GM23338 (cell line): ENCODE measurements around the gene MKRN2. TPM values are rescaled to one million over a fixed set of nuclear protein-coding genes. Genes with fewer than 3 reads are reported as not detected.

Experiments used
- ATAC-seq: fragments of 200-7000 bp; cut with Tn5 transposase; 3 replicates; pipeline ENCODE4 v1.9.1; 2020
- DNase-seq: peaks from one replicate; pipeline ENCODE4 v3.0.0-alpha.2; 2015; ENCODE audit warnings: low spot score
- H2AFZ ChIP-seq: fragments of 200-600 bp; sonication (generic); 2 replicates; pipeline ENCODE4 v1.8.0; 2016; ENCODE audit warnings: antibody characterized with exemption, mild to moderate bottlenecking, moderate library complexity
- H3F3A ChIP-seq: fragments of 200-600 bp; sonication (generic); replicated peaks from 2 replicates; pipeline ENCODE4 v1.8.0; 2017; ENCODE audit warnings: antibody characterized with exemption, mixed run types, low read depth
- H3K27ac ChIP-seq: fragments of 200-600 bp; sonication (generic); 2 replicates; pipeline ENCODE4 v1.6.1; 2016; ENCODE audit warnings: low read depth
- H3K27me3 ChIP-seq: fragments of 200-600 bp; sonication (generic); 2 replicates; pipeline ENCODE4 v1.8.0; 2016; ENCODE audit warnings: mild to moderate bottlenecking, mixed run types, moderate library complexity; ENCODE audit not compliant: insufficient read depth
- H3K36me3 ChIP-seq: fragments of 200-600 bp; sonication (generic); 2 replicates; pipeline ENCODE4 v1.8.0; 2016; ENCODE audit warnings: mild to moderate bottlenecking; ENCODE audit not compliant: insufficient read depth
- H3K4me1 ChIP-seq: fragments of 200-600 bp; sonication (generic); 2 replicates; pipeline ENCODE4 v1.8.0; 2016; ENCODE audit warnings: mild to moderate bottlenecking, moderate library complexity; ENCODE audit not compliant: insufficient read depth
- H3K4me2 ChIP-seq: fragments of 200-600 bp; sonication (generic); 2 replicates; pipeline ENCODE4 v1.7.1; 2017; ENCODE audit warnings: mixed run types
- H3K4me3 ChIP-seq: fragments of 200-600 bp; sonication (generic); 2 replicates; pipeline ENCODE4 v1.6.1; 2016; ENCODE audit warnings: mixed run types
- H3K79me2 ChIP-seq: fragments of 200-600 bp; sonication (generic); replicated peaks from 2 replicates; pipeline ENCODE4 v1.8.0; 2017; ENCODE audit warnings: mild to moderate bottlenecking; ENCODE audit not compliant: insufficient read depth
- H3K9me2 ChIP-seq: fragments of 200-600 bp; sonication (generic); 2 replicates; pipeline ENCODE4 v1.8.0; 2017; ENCODE audit not compliant: insufficient read depth
- H4K20me1 ChIP-seq: fragments of 200-600 bp; sonication (generic); replicated peaks from 2 replicates; pipeline ENCODE4 v1.8.0; 2017; ENCODE audit warnings: mild to moderate bottlenecking; ENCODE audit not compliant: insufficient read depth
- H3K27ac Mint-ChIP-seq: 2 replicates; pipeline ENCODE4 v1.8.0; 2020; ENCODE audit warnings: inconsistent platforms, mild to moderate bottlenecking, moderate library complexity, mixed read lengths
- H3K27me3 Mint-ChIP-seq: 3 replicates; pipeline ENCODE4 v1.8.0; 2022; ENCODE audit warnings: low read depth, mild to moderate bottlenecking, moderate library complexity, mixed read lengths, inconsistent platforms; ENCODE audit not compliant: insufficient read depth, poor library complexity
- H3K36me3 Mint-ChIP-seq: 3 replicates; pipeline ENCODE4 v1.8.0; 2021; ENCODE audit warnings: low read depth, mild to moderate bottlenecking, inconsistent platforms, moderate library complexity, mixed read lengths
- H3K4me1 Mint-ChIP-seq: 3 replicates; pipeline ENCODE4 v1.8.0; 2020; ENCODE audit warnings: mild to moderate bottlenecking, inconsistent platforms, mixed read lengths
- H3K4me3 Mint-ChIP-seq: 3 replicates; pipeline ENCODE4 v1.8.0; 2021; ENCODE audit warnings: moderate library complexity, mild to moderate bottlenecking, inconsistent platforms, mixed read lengths
- H3K9me3 Mint-ChIP-seq: 3 replicates; pipeline ENCODE4 v1.8.0; 2020; ENCODE audit warnings: moderate library complexity, mild to moderate bottlenecking, inconsistent platforms, mixed read lengths
- CREB1 ChIP-seq: fragments of 250-450 bp; sonication (Bioruptor Pico); IDR thresholded peaks from 2 replicates; pipeline ENCODE4 v1.5.0; 2020; ENCODE audit warnings: low read depth, mild to moderate bottlenecking, moderate library complexity
- CTCF ChIP-seq, 2 experiments: fragments of 200-600 bp in 1 of 2; sonication (generic) in 1 of 2; conservative IDR thresholded peaks; 2 replicates each; pipeline versions ENCODE4 v1.5.1 to v1.6.1; 2016 to 2017; ENCODE audit warnings: antibody characterized with exemption in 2 of 2, low read depth in 2 of 2, mild to moderate bottlenecking in 2 of 2, moderate library complexity in 1 of 2
- ETS1 ChIP-seq: IDR thresholded peaks from 2 replicates; pipeline ENCODE4 v1.6.1; 2016; ENCODE audit warnings: antibody characterized with exemption
- EZH2 ChIP-seq: fragments of 200-600 bp; sonication (generic); IDR thresholded peaks from one replicate; pipeline ENCODE4 v1.8.0; 2017; ENCODE audit warnings: antibody characterized with exemption, mild to moderate bottlenecking, low read depth; ENCODE audit not compliant: unreplicated experiment
- EZH2phosphoT487 ChIP-seq: fragments of 200-600 bp; sonication (generic); IDR thresholded peaks from one replicate; pipeline ENCODE4 v1.8.1; 2018; ENCODE audit warnings: antibody characterized with exemption; ENCODE audit not compliant: unreplicated experiment
- NANOG ChIP-seq: IDR thresholded peaks from 2 replicates; pipeline ENCODE4 v1.6.1; 2016; ENCODE audit warnings: antibody characterized with exemption, borderline replicate concordance
- POLR2AphosphoS5 ChIP-seq: IDR thresholded peaks from 2 replicates; pipeline ENCODE4 v1.6.1; 2016; ENCODE audit warnings: antibody characterized with exemption, low read depth
- REST ChIP-seq: IDR thresholded peaks from one replicate; pipeline ENCODE4 v1.6.1; 2018; ENCODE audit warnings: antibody characterized with exemption; ENCODE audit not compliant: unreplicated experiment
- STAT1 ChIP-seq: IDR thresholded peaks from one replicate; pipeline ENCODE4 v1.6.1; 2016; ENCODE audit warnings: antibody characterized with exemption; ENCODE audit not compliant: unreplicated experiment
- ZNF114 ChIP-seq: fragments of 250-450 bp; sonication (Bioruptor Pico); IDR thresholded peaks from 2 replicates; pipeline ENCODE4 v1.5.0; 2020; ENCODE audit warnings: mild to moderate bottlenecking, moderate library complexity
- ZNF331 ChIP-seq: fragments of 250-450 bp; sonication (Bioruptor Pico); IDR thresholded peaks from 2 replicates; pipeline ENCODE4 v1.5.0; 2020; ENCODE audit warnings: low read depth, mild to moderate bottlenecking, moderate library complexity
- ZNF462 ChIP-seq: fragments of 250-450 bp; sonication (Bioruptor Pico); IDR thresholded peaks from 2 replicates; pipeline ENCODE4 v1.5.0; 2020; ENCODE audit warnings: mild to moderate bottlenecking, moderate library complexity
- polyA plus RNA-seq: library from polyadenylated mRNA; unstranded; fragments of >200 nt; fragmentation: Nextera tagmentation; extraction: Ambion mirVana; gene quantifications from 2 replicates; pipeline ENCODE4 v1.2.1, GENCODE V29; 2016
- total RNA-seq: library from RNA; depleted of rRNA; stranded (reverse); fragments of >200 nt; shearing (Covaris generic); gene quantifications from 2 replicates; pipeline ENCODE4 v1.2.3, GENCODE V29; 2014

The MKRN2 gene
- total and polyA plus RNA-seq, 2 experiments from 2014 or later: 11.4 to 24.6 TPM

GRCh38 chr3:12527757-12528143 is 29.1 kb upstream of the MKRN2 start:
- Histone ChIP-seq H3K9me2 (no peaks in the 10 kb centered on the region), H3K27me3 (no peaks in the 10 kb centered on the region), H3K4me2 (no peak overlapping the region), H4K20me1 (peaks cover 10% of the 10 kb centered on the region), H2AFZ (no peak overlapping the region), H3K79me2 (no peaks in the 10 kb centered on the region), H3K4me3 (no peak overlapping the region), H3K36me3 (0 out of 2 replicates have a peak, but pooled peaks cover 12% of the 10 kb centered on the region), H3K4me1 (no peaks in the 10 kb centered on the region), H3F3A (no peaks in the 10 kb centered on the region), H3K27ac (no peak overlapping the region)
- Mint-ChIP-seq H3K27me3 (peaks cover 2% of the 10 kb centered on the region), H3K9me3 (no peaks in the 10 kb centered on the region), H3K4me3 (no peak overlapping the region), H3K27ac (no peak overlapping the region), H3K36me3 (peaks cover 39% of the 10 kb centered on the region), H3K4me1 (no peaks in the 10 kb centered on the region)
- DNase-seq (no peak), ATAC-seq (no peak)
- no peak for TF ChIP-seq EZH2phosphoT487
- TF ChIP-seq ETS1: no peak
- no peak for TF ChIP-seq NANOG
- no peak for TF ChIP-seq POLR2AphosphoS5
- TF ChIP-seq ZNF462 (CRISPR knock-in tag): no peak
- no peak for TF ChIP-seq ZNF331 (CRISPR knock-in tag)
- no peak for TF ChIP-seq CREB1 (CRISPR knock-in tag)
- TF ChIP-seq EZH2: no peak
- TF ChIP-seq REST: no peak
- TF ChIP-seq ZNF114 (CRISPR knock-in tag): no peak
- no peak for TF ChIP-seq STAT1
- no peak for TF ChIP-seq CTCF (conservative IDR thresholded peaks at IDR 0.05; ENCODE audit: low read depth in 2 of 2)
